ENCODE results near the gene ELP5.

The ELP5 gene

DNA sequence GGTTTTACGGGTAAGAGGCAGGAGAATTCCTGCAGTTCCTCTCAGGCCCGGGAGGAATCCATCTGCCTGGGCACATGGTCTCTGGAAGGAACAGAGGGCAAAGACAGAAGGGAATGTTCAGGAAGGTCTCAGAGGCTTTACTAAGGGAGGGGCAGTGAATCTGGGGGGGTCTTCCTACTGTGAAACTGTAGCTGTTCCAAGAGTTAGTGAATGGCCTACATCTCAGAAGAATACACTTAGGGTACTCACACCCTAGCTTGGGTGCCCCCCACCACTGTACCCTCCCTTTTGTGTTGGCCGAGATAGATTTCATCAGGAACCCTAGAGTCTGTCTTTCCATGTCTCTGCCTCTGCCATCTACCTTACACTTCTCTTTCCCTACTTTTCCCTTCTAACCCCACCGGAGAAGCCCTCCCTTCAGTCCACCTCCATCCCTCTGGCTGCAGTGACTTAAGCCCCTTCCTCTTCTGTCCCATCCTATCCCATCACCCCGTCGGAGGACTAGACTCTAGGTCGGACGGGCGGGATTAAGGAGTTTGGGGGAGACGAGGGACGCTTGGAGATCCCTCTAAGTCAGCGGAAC lies 32.7 kb upstream of the ELP5 start:
- DNase-seq: no peak

DNA sequence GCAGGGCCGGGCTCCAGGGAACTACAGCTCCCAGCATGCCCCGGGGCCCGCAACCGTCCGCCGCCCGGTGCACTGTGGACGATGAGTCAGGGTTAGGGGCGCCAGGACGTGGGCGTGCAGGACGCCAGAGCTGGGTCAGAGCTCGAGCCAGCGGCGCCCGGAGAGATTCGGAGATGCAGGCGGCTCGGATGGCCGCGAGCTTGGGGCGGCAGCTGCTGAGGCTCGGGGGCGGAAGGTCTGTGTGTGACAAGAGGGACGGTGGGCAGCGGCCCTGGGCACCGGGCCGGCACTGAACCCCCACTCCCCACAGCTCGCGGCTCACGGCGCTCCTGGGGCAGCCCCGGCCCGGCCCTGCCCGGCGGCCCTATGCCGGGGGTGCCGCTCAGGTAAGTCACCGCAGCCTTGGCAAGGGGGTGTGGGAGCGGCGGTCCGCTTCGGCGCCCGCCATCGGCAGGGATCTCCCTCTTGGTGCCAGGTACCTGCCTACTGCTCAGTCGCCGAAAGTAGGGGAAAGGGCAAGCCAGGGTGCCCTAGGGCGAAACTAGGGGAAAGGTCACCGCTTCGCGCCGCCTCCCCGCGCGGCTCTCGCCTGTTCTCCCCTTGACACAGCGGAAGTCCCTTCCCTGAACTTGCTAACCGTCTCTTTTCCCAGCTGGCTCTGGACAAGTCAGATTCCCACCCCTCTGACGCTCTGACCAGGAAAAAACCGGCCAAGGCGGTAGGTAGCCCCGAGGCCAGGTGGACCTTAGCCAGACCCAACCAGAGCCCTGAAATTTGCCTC lies 32.0 kb upstream of the ELP5 start, which contains the start of the genes ACADVL and DLG4:
Gene ACADVL, plus strand, starts transcription at position 127 of the 781 bp plus-strand sequence. Its CDS starts 47 bp downstream, at position 174.
Gene DLG4, minus strand, starts transcription at position 25 of the 781 bp plus-strand sequence.
- peak; percentile 81 for DNase-seq

DNA sequence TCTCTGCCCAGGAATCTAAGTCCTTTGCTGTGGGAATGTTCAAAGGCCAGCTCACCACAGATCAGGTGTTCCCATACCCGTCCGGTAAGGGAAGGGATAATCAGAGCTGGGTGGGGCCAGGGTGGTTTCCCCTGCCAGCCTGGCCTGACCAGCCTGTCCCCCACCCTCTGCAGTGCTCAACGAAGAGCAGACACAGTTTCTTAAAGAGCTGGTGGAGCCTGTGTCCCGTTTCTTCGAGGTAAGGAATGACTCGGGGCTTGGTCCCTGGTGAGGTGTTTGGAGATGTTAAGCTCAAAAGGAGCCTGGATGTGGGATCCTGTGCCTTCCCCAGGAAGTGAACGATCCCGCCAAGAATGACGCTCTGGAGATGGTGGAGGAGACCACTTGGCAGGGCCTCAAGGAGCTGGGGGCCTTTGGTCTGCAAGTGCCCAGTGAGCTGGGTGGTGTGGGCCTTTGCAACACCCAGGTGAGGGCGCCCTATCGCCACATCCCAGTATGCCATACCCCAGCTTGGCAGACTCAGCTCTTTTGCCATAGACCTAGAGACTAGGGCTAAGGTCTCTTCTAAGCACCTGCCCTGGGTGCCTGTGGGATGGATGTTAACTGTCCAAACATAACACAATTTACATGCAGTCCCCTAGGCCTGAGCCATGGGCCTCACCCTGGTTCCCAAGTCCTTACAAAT lies 31.3 kb upstream of the ELP5 start:
- DNase-seq: peak; percentile 64

DNA sequence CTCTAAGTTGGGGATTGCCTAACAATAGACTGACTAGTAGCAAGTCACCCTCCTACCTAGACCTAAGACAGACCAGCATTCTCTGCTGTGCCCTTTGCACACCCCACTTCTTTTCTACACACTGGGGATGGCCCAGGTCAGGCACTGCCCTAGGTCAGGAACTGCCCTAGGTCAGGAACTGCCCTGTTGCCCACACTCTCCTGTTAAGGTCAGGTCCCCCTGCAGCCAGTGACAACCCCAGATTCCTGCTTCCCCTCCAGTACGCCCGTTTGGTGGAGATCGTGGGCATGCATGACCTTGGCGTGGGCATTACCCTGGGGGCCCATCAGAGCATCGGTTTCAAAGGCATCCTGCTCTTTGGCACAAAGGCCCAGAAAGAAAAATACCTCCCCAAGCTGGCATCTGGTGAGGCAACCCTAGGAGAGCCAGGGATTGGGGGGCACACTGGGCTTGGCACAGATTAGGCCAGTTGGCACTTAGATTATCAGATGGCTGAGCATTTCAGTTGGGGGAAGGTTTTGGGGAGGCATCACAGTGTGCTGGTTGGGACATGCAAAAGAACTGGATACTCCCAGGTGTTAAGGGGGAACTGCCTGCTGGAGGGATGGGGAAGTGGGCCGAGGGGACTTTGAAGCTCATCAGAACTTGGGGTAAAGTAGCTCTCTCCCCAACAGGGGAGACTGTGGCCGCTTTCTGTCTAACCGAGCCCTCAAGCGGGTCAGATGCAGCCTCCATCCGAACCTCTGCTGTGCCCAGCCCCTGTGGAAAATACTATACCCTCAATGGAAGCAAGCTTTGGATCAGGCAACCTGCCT lies 30.5 kb upstream of the ELP5 start:
- DNase-seq: no peak

DNA sequence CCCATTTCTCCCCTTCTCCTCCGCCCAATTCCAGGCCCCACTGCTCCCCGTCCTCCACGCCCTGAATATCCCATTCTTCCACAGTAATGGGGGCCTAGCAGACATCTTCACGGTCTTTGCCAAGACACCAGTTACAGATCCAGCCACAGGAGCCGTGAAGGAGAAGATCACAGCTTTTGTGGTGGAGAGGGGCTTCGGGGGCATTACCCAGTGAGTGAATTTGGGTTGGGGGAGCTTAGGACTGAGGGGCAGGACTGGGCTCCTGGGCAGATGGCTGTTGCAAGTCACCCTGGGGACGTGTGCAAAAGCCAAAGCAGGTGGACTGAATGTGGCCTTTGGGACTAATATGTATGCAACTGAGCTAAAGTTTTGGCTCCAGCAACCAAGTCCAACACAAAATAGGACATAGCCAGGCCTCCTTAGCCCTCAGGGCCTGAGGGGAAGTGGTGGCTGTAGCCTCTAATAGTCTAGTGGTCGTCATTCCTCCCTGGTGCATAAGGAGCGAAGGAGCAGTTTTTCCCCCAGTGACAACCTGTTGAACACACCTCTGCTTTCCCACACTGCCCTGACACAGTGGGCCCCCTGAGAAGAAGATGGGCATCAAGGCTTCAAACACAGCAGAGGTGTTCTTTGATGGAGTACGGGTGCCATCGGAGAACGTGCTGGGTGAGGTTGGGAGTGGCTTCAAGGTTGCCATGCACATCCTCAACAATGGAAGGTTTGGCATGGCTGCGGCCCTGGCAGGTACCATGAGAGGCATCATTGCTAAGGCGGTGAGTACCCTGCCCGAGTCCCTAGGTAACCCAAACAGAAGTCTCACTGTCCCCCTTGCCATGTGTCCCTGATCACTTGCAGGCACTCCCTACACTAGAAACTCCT lies 29.7 kb upstream of the ELP5 start:
- no peak for DNase-seq

DNA sequence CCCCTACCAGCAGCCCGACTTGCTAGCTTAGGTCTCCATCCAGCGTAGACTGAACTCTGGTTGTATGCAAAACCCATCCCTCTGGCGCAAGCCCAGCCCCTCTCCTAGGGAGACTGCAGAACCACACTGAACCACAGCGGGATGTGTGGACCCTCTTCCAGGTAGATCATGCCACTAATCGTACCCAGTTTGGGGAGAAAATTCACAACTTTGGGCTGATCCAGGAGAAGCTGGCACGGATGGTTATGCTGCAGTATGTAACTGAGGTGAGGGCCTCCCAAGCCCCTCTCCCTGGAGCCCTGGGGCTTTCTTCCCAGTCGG lies 29.1 kb upstream of the ELP5 start:
- no peak for DNase-seq

DNA sequence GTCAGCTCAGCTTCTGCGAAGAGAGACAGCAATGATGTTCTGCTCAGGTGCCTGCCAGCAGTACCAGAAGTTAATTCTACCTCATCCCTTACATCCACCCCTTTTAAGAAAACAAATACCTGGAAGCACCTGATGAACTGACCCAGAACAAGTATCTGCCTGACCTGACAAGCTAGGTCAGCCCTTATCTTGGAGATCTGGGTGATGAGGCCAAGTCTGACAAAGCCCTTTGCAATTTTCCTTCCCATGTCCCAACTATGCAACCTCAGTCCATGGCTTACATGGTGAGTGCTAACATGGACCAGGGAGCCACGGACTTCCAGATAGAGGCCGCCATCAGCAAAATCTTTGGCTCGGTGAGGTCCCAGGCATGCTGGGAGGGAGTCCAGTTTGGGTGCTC lies 28.6 kb upstream of the ELP5 start:
- no peak for DNase-seq

DNA sequence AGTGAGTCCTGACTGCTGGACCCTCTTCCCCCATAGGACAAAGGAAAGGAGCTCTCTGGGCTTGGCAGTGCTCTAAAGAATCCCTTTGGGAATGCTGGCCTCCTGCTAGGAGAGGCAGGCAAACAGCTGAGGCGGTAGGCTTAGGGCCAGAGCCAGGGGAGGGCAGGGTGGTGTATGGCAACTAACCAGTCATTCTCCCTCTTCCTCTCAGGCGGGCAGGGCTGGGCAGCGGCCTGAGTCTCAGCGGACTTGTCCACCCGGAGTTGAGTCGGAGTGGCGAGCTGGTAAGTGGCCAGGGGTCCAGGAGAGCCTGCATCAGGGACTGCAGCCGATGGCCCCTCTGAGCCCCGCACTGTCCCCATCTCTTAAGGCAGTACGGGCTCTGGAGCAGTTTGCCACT lies 27.9 kb upstream of the ELP5 start:
- no peak for DNase-seq

DNA sequence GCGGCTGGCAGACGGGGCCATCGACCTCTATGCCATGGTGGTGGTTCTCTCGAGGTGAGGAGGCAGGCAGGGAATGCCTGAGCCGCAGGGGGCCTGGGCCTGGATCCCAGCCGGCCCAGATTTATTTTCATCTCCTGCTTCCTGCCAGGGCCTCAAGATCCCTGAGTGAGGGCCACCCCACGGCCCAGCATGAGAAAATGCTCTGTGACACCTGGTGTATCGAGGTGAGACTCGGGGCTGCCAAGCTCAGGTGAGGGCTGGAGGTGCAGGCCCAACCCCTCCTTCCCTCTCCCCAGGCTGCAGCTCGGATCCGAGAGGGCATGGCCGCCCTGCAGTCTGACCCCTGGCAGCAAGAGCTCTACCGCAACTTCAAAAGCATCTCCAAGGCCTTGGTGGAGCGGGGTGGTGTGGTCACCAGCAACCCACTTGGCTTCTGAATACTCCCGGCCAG lies 27.3 kb upstream of the ELP5 start:
- DNase-seq: no peak

DNA sequence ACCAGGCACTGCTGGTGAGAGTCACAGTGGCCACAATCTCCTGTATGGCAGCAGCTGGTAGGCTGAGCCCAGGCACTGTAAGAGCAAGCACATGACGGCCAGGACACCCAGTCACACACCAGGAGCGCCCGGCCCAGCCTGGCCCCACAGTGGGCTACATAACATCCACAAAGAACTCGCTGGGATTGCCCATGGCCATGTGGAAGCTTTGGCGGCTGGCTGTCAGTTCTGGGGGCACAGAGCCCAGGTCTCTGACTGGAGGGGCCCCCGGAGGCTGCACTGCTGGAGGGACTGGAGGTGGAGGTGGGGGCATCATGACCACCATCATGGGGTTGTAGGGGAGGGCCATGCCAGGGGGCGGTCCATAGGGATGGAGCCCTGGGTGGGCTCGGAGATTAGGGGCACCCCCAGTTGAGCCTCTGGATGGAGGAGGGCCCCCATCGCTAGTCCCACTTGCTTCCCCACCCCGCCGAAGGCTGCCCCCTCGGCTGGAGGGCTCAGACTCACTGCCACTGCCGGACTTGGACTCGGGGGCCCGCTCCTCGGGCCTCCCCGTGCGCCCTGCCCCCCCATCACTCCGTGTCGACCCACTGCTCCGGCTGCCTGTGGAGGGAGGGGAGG lies 26.2 kb upstream of the ELP5 start:
- DNase-seq: no peak

DNA sequence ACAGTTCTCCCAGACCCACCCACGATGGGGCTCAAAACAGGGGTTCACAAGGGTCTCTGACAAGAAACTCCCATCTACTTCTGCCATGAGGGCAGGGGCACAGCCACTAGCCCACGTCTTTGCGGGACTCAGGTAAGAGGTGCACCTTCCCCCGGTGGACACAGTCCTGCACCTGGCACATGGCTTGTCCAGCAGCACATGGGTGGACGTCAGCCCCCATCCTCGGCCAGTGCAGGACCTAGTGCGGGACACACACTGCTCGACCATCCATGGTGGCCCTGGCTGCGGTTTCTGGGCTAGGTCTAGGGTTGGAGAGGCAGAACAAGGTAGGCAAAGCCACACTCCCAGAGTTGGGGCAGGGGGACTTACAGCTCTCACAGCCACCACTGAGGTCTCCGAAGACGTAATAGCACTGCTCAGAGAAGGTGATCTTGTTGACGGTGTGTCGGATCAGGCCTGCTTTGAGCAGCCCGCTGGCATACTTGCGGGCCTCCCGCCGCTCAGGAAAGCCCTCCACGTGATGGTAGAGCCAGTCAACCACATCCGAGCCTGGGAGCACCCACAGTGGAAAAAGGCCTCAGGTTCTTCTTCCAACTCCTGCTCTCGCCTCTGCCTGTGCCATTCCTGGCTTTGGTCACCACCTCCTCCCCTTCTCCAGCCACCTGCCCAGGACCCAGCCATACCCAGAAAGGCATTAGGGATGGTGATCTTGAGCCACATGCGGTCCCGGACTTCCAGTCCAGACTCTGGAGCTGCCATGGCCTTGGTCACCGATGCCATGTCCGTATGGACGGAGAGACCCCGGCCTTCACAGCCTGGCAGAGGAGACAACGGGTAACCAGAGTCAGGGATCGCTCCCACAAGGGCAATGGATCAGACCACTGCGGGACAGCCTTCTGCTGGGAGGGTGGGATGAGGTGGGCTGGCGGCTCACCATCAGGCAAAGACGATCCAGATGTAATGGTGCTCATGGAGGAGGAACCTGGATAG lies 25.0 kb upstream of the ELP5 start:
- DNase-seq: no peak

DNA sequence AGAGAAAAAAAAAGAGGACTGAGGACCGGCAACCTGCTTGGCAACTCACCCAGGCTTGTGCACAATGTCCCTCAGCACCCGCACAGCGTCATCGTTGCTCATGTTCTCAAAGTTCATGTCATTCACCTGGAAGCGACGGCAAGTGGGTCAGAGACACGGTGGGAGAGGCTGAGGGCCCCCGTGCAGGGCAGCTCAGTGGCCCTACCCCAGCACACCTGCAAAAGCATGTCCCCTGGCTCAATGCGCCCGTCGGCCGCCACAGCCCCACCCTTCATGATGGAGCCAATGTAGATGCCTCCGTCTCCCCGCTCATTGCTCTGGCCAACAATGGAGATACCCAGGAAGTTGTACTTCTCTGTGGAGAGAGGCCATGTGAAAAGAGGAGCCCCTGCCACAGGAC lies 23.1 kb upstream of the ELP5 start:
- DNase-seq: no peak

DNA sequence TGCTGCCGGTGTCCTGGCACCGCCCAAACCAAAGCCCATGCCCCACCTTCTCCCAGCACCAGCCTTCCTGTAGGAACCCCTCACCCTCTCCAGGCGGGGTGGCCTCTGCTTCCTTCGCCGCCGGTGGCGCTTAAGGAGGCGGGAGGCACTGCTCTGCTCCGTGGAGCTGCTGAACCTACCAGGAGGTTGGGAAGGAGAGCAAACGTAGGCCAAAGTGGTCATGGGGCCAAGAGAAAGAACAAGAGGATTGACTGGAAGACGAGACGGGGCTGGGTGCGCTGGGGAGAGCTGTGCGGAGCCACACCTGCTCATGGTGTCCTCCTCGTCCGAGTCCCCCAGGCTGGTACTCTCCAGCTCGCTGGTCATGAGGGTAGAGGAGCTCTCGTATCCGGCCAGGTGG lies 22.5 kb upstream of the ELP5 start:
- DNase-seq: no peak

DNA sequence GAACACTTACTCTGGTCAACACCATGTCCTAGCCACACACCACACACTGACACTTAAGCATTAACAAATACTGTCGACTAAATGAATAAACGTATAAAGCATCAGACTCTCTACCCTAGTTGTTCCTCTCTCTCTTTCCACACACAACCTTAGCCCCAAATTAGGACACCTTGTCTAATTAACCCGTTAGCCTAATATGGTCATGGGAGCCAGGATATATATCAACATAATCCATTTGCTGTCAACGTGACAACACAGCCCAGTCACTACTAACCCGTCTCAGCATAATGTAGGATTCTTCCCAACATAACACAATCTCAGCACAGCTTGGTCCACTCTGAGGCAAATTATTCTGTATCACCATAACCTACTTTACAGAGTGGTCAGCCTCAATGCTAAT lies 19.9 kb upstream of the ELP5 start:
- no peak for DNase-seq

DNA sequence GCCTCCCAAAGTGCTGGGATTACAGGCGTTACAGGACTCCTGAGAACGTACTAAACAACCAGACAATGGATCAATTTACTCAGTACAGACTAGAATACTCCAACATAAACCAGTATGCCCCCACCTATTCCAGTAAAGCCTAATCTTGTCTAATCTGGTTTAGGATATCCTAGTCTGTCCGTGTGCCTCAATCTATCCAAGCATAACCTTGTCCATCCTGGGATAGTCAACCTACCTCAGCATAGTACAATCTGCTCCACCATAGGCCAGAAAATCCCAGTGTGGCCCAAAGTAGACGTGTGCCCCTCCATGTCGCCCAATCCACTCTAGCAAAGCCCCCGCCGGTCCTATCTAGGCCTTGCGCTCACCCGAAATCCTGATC lies 18.3 kb upstream of the ELP5 start:
- no peak for DNase-seq

DNA sequence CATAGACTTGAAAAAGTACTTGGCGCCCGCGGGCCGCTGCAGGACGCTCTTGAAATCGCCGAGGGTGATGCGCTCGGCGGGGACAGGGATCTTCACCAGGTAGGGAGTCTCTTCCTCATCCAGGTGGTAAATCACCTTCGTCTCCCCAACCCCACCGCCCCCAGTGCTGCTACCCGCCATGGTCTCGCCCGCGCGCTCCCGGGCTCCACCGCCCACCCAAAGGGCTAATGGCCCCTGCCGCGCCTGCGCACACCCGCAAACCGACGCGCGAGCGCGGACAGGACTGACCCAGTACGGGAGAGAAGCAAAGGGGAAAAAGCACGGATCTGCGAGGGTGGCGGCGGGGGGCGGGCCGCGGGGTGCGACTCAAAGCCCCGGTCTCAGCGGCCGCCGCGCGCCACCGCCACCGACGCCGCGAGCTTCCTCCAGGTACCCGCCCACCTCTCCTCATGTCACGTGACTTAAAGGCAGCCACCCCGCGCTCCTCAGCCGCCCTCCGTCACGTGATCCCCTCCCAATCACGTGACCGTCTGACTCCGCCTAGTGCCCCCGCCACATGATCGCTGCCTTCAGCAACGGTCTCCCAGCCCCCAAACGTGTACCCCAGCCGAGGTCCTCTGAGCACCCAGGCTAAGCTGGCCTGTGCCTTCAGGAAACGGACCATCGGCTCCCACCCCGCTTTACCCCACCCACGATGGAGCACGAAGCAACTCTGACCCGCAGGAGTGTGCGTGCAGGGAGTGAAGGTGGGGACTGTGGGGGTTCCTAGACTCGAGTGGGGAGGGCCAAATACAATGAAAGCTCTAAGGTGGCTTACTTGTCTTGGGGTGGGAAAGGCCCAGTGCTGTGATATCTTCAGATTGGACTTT lies 17.7 kb upstream of the ELP5 start, which contains the start of gene DVL2:
Gene DVL2, minus strand, starts transcription at position 435 of the 869 bp plus-strand sequence. Its CDS starts 255 bp downstream, at position 180.
- peak; percentile 96 for DNase-seq

DNA sequence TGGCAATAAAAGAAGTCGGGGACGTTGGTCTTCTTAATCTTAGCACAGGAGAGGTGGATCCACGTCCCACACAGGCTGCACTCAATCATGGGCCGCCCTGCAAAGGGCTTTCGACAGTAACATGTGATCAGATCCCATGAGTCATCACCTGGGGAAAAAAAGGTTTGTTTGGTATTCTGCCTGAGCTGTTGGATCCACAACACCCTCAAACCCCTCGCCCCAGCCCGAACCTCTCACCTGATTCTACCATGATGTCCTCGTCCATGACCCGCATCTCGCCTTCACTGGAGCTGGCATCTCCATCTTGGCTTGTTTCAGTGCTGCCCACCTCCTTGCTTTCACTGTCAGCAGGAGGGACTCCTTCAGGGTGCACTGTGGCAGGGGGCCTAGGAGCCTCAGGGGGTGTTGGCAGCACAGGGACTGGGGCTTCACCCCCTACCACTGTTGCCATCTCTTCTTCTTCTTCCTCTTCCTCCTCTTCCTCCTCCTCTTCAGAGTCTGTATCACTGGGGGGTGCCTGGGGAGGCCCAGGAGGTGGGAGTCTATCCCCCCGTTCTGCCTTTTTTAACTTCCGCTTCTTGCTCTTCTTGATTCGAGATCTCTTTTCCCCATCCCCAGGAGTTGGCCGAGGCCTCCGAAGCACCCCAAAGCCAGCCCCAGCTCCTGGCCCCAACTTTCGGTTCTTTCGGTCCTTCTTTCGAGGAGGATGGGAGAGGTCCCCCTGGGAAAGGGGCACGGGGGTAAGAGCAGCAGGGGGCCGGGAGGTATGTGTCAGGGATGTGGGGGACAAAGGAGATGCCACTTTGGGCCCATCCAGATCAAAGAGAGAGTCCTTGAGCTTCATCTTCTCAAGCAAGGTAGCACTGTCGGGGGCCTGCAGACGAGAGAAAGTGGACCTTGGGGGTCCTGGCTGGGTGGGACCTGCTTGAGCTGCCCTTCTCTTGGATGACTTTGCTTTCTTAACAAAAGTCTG lies 16.0 kb upstream of the ELP5 start:
- DNase-seq: no peak

DNA sequence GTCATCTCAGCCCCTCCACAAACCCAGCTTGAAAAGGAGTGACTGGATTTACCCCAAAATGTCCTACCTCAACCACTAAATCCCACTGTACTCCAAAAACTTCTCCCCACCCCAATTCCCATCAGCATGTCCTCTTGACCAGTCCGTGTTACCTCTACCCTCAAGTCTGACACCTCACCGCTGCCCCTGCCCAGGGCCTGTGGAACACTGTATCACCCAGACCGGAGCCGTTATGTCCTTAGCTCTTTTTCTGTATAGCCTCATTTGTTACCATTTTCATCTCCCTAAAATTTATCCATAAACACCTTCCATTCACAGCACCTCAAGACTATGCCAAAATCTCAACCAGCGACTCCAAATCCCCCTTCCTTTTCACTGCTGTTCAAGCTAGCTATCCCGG lies 15.2 kb upstream of the ELP5 start:
- no peak for DNase-seq

All from stimulated activated CD4-positive, alpha-beta T cell treated with anti-CD3 and anti-CD28 coated beads, Interleukin-4, amount 100 ng/mL, for 24 hours (primary cell).